HG03457 (cell line): ENCODE data around the gene ANGPTL8.

ENCODE experiments used
- ATAC-seq: cut with Tn5 transposase; IDR thresholded peaks from one replicate; pipeline ENCODE4 v1.9.1; 2021; ENCODE audit warnings: moderate number of reproducible peaks; ENCODE audit not compliant: unreplicated experiment

Gene ANGPTL8

DNA sequence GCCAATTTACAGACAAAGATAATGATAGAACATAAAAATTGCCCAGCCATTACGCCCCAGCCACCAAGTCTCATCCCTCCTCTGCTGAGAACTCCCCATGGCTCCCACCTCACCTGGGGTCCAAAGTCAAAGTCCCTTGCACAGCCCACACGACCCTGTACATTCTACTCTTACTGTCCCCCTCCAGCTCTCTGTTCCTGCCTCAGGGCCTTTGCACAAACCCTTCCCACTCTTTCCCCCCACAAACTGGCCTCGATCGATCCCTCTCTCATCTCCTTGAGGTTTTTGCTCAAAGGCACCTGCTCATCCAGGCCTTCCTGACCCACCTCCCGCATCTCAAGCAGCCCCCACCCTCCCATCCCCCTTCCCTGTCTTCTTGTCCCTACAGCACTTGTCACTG lies 21.6 kb downstream of the ANGPTL8 start:
- ATAC-seq = no peak

DNA sequence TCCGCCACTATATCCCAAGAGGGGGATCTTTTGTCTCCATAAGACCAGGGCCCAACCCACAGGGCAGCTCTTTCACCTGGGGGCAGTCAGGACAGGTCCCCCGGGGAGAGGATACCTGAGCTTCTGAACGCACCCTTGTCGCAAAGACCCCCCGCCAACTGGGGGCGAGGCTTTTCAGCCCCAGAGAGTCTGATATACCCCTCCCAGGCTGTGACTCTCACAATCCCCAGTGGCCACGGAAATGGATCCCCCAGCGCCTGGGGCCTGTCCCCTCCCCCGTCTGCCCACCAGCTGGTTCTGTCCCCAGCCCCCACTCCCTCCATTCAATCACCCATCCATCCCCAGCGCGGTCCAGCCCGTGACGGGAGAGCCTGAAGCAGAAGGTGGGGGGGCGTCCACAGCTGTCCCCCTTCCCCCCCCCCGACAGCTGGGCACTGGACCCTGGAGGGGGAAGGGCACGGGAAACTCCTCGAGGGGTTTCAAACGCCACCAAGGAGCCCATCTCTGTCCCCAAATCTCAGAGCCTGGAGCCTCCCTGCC lies 22.1 kb downstream of the ANGPTL8 start:
- no peak for ATAC-seq

DNA sequence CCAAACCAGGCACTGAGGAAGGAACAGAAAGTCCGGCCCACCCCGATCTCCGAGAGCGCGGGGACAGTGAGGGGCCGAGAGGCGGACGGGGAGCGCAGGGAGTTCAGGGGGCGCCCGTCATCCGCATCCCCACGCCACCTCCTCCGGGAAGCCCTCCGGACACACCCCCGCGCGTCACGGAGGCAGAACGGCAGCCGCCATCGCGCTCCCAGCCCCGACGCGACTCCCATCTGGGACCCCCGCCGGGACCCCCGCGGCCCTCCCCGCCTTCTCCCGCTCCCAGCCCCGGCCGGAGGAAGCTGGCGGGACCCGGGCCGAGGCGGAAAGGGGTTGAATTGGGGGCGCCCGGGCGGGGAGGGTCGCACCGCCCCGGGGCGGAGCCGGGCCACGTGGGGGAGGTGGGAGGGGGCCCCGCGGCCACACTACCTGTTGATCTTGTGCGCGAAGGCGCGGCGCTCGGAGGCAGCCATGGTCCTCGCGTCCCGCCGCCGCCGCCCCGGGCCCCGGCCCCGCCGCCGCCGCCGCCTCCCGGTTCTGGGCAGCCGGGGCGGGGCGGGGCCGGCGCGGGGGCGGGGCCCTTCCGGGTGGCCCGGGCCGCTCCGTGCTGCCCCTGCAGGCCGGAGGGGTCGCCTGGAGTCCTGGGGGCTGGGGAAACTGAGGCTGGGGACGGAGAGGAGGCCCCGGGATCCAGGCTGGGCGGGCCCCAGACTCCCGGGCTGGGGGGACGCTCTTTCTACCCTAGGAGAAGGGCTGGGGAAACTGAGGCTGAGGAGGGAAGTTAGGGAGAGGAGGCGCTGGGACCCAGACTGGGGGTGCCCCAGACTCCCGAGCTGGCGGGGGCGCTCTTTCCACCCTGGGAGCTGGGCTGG lies 22.8 kb downstream of the ANGPTL8 start, which contains the start of gene DOCK6:
DOCK6 (minus strand) TSS at position 554 of the 869 bp plus-strand sequence; CDS start at position 470, 84 bp downstream.
- ATAC-seq = no peak

DNA sequence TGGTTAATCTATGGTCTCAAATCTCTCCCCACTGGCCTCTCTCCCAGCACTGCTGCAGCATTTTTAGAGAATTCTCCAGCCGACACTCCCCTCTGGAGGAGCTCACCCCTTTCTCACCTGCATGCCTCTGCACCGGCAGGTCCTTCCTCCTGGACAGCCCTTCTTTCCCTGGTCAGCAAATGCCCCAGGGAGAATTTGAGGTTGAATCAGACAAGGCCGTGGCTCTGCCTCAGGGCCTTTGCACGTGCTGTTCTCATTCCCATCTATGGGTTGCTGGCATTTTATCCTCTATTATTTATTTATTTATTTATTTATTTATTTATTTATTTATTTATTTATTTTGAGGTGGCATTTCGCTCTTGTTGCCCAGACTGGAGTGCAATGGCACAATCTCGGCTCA lies 24.3 kb downstream of the ANGPTL8 start:
- ATAC-seq = no peak

DNA sequence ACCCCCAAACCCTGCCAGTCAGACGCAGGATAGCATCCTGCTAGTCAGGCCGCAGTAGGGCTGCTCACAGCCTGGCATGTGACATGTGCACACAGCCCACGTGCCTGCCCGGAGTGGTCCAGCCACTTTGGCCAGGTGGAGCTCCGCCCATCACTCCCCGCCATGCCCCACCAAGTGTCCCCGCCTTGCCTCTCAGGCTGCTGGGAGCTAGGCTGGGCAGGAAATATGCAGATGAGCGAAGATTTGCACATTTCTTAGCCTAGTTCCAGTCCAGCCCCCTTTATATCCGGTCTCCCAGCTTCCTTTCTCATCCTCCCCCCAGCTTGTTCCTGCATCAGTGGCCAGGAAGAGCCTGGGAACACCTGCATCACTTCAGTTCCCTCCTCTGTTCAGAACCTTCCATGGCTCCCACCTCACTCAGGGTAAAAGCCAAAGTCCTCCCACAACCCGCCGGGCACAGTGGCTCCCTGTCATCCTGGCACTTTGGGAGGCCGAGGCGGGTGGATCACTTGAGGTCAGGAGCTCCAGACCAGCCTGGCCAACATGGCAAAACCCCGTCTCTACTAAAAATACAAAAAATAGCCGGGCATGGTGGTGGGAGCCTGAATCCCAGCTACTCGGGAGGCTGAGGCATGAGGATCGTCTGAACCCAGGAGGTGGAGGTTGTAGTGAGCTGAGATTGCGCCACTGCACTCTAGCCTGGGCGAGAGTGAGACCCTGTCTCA lies 25.2 kb downstream of the ANGPTL8 start:
- no peak for ATAC-seq

DNA sequence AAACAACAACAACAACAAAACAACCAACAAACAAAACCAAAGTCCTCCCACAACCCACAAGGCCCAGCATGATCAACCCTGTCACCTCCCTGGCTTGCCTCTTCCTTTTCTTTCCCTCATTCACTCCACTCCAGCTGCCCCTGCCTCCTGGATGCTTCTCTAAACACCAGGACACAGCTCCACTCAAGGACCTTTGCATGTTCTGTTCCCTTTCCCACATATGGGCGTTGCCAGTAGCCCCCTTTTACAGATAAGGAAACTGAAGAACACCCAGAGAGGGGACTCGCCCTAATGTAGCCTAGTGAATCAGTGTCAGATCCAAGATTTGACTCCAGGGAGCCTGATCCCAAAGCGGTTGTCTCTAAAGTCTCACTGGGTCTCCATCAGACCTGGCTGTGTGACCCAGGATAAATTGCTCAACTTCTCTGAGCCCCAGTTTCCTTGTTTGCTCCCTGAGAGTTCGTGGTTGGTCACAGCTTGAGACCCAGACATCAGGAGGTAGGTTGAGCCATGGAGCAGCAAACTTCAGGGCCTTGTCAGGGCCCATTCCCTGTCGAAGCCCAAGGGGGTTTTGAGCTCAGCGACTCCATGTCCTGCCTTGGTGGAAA lies 25.9 kb downstream of the ANGPTL8 start:
- ATAC-seq = no peak

DNA sequence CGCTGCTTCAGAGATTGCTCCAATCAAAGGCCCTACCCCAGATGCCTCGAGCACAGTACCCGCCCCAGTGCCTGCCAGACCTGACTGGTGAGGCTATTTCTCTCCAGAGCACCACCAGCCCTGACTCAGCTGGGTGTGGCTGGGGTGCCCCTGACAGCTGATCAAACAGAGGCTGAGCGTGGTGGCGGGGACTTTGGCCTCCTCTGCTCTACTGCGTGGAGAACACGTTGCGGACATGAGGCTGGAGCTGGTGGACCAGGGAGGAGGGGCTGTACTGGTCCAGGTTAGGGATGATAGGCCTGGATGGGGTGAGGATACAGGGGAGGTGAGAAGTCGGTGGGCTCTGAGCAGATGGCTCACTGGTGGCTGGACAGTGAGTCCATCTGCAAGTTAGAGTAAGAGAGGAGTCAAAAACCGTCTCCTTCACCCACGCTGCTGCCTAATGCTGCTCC lies 26.4 kb downstream of the ANGPTL8 start:
- no peak for ATAC-seq

DNA sequence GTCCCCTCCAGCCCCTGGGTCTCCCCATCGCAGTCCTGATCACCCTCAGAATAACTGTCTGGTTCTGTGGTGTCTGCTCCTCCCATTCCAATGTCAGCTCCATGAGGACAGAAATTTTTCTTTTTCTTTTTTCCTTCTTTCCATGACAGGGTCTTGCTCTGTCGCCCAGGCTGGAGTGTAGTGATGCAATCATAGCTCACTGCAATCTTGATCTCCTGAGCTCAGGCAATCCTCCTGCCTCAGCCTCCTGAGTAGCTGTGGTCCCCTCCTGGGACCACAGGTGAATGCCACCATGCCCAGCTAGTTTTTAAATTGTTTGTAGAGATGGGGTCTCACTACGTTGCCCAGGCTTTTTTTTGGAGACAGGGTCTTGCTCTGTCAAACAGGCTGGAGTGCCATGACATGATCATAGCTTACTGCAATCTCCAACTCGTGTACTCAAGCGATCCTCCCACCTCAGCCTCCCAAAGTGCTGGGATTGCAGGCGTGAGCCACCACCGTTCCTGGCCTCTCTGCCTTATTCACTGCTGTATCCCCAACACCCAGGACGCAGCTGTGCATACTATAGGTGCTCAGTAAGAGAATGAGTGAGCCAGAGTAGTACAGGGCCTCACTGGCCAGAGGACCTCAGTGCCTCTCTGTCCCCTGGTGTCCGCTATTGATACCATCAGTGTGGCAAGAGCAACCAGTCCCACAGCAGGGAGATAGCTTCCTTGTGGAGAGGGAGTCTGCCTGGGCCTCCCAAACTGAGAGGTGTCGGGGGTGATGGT lies 28.1 kb downstream of the ANGPTL8 start:
- no peak for ATAC-seq

DNA sequence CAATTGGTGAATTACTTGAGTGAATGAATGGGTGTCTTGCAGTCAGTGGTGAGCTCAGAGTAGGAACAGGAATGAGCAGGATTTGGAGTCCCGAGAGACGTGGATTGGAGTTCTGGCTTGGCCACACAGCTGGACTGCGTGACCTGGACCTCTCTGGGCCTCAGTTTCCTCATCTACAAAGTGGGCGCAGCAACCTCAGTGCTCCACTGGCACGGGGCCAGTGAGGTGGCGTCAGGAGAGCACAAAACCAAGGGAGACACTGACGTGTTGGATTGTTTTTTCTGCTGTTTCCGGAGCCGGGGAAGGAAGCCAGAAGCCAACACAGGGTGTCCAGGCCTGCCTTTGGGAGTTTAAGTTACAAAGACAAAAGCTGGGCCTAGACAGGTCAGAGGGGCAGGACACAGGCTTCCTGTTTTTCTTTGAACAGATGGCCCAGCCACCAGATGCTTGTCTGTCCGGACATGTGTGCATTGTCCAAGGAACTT lies 29.4 kb downstream of the ANGPTL8 start:
- ATAC-seq = no peak

DNA sequence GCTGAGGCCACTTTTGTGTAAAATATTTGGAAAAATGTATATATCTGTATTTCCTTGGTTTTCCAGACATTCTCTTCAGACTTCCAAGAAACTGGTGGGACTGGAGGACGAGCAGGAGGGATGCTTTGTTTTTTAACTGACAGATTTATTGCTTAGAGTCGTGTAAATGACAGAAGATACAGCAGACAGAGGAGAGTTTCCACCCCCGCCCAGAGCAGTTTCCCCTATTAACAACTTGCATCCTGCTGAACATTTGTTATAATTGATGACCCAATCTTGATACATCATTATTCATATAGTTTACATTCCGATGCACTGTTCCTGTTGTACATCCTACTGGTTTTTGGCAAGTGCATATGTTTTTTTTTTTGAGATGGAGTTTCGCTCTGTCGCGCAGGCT lies 30.0 kb downstream of the ANGPTL8 start:
- no peak for ATAC-seq

DNA sequence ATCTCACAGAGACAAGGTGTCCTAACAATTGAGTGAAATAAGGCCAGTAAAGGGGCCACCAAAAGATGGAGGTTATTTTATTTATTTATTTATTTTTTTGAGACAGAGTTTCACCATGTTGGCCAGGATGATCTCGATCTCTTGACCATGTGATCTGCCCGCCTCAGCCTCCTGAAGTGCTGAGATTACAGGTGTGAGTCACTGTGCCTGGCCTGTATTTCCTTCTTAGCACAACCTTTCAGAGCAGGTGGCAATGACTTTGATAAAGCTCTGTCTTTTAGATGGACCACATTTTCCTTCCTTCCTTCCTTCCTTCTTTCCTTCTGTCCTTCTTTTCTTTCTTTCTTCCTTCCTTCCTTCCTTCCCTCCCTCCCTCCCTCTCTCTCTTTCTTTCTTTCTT lies 33.9 kb downstream of the ANGPTL8 start:
- no peak for ATAC-seq

DNA sequence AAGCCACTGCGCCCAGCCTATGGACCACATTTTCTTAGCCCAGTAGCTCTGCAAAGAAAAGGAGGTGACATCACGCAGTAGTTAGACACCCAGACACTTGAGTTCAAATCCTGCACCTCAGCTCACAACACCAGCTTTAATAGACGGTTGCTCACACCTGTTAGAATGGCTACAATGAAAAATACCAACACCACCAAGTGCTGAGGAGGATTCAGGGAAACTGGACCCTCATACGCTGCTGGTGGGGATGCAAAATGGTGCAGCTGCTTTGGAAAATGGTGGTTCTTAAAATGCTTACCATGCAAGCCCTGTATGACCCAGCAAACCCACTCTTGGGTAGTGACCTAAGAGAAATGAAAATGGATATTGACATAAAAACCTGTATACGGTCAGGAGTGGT lies 34.6 kb downstream of the ANGPTL8 start:
- ATAC-seq = no peak

DNA sequence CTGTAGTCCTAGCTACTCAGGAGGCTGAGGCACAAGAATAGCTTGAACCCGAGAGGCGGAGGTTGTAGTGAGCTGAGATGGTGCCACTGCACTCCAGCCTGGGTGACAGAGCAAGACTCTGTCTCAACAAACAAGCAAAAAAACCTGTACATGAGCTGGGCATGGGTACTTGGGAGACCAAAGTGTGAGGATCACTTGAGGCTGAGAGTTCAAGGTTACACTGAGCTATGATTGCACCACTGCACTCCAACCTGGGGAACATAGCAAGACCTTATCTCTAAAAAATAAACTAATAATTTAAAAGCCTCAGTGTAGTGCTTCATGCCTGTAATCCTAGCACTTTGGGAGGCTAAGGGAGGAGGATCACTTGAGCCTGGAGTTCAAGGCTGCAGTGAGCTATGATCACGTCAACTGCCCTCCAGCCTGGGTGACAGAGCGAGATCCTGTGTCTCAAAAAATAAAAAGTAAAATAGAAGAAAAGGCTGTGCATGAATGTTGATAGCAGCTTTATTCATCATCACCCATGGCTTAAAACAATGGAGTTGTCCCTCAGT lies 35.2 kb downstream of the ANGPTL8 start:
- ATAC-seq = no peak

DNA sequence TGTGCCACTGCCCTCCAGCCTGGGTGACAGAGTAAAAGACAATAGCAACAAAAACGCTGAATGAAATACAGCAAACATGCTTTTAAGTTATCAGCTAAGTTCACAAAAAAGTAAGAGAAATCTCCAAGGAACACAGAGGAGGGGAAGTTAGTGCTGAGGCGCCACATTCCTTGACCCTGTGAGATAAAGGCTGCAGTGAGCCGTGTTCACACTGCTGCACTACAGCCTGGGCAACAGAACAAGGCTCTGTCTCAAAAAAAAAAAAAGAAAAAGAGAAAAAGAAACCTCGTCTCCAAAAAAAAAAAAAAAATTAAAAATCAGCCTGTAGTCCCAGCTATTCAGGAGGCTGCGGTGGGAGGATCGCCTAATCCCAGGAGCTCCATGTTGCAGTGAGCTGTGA lies 39.3 kb downstream of the ANGPTL8 start:
- ATAC-seq = no peak

DNA sequence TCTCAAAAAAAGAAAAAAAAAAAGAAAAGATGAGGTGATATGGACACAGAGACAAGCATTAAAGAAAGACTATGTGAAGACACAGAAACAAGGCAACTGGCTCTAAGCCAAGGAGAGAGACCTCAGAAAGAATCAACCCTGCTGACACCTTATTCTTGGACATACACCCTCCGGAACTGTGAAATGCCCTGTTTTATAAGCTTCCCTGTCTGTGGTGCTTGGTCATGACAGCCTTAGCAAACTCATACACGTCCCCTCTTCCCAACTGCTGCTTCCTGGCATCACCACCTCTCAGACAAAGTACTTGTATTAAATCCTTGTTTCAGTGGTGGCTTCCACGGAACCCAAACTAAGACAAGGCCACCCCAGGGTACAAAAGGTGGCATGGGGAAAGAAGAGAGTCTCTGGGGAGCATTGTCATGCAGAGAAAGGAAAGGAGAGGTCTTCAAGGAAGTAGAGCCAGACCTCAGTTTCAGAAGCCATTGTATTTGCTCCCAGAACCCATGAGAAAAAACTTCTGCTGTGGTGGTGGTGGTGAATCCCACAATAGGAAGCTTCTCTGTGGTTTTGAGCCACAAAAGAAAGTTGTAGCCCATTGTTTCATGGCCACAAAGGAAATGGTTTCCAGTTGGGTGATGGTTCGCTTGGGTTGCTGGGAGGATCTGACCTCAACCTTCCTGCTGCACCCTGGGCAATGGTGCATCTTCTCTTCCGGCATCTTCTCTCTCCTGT lies 40.3 kb downstream of the ANGPTL8 start:
- no peak for ATAC-seq

DNA sequence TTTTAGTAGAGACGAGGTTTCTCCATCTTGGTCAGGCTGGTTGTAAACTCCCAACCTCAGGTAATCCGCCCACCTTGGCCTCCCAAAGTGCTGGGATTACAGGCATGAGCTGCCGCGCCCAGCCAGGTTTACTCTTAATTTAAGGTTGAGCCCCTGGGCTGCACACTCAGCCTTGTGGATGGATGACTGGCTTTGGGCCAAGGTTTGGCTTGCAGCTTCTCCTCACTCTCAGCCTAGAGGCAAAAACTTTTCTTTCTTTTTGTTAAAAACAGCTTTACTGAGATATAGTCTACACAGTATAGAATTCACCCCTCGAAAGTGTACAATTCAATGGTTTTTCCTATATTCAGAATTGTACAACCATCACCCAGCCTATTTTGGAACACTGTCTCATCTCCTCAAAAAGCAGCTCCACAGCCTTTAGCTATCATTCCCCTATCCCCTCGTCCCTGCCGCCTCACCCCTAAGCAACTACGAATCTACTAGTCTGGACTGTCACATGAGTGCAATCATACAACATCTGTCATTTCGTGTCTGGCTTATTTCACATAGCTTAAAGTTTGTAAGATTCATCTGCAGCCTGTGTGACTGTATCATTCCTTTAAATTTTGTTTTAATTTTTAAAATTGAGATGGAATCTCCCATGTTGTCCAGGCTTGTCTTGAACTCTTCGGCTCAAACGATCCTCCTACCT lies 42.1 kb downstream of the ANGPTL8 start:
- ATAC-seq = no peak

DNA sequence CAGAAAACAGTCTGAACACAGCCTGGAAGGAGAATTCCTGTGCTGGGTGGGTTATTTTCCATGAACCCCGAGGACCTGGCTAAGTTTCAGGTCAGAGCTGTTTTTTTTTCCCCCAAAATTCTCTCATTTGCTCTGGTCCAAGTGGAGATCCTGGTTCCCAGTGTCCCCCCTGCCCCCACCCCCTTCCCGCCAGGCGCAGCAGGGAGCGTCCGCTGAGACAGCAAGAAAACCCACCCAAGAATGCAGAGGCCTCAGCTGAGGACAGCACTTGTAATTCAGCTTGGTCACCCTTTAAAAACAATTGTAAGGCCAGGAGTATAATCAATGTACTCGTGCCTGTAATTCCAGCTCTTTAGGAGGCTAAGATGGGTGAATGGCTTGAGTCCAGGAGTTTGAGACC lies 45.1 kb downstream of the ANGPTL8 start:
- no peak for ATAC-seq

DNA sequence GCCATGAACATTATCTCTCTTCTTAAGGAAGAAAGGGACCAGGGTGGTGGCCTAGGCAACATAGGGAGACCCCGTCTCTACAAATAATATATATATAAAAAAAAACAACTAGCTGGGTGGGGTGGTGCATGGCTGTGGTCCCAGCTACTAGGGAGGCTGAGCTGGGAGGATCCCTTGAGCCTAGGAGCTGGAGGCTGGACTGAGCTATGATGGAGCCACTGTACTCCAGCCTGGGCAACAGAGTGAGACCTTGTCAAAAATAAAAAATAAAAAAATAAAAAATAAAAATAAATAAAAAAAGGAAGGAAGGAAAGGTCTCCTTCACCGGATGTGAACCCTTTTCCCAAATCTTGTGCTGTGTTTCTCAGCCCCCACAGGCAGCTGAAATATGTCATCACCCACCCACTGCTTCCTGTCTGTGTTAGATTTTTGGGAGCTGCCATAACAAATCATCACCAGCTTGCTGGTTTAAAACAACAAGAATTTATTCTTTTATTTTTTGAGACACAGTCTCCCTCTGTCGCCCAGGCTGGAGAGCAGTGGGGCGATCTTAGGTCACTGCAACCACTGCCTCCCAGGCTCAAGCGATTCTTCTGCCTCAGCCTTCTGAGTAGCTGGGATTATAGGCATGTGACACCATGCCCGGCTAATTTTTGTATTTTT lies 47.0 kb downstream of the ANGPTL8 start:
- ATAC-seq = no peak
